Measurements from ENCODE around the gene SDSL. TPM values are rescaled to one million over a fixed set of nuclear protein-coding genes. Genes with fewer than 3 reads are reported as not detected.

SDSL gene
- total RNA-seq, 1 experiment from 2014 or later: 19.9 TPM

DNA sequence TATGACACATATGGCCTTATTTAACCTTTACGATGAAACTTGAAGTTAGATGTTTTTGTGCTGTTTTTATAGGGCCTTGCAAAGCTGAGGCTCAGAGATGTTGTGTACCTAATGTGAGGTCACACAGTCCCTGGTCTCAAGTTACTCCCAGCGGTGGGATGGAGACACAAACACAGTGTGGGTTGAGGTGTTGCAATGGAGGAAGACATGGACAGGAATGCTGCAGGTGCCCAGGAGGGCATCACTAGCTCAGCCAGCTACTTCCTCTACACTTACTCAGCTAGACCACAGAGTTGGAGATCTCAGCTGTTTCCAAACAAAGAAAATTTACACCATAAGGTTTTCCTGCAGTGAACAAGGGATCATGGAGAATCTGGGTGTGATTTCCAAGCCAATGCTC lies 34.0 kb downstream of the SDSL start:
- BruUV-seq (replicated peaks): no TSS peak
- no peaks in the 10 kb centered on the region for H3K9me3 Mint-ChIP-seq (ENCODE audit: low read depth, unreplicated experiment)
- no peak for DNase-seq
- no peaks in the 10 kb centered on the region for H3K36me3 Mint-ChIP-seq (ENCODE audit: insufficient read depth, unreplicated experiment)
- CTCF ChIA-PET: interaction anchor here (0.6 kb wide), 1 partner anchor 622 kb away, joined by 4 read pairs; no protein-coding TSS in a partner anchor
- H3K27ac Mint-ChIP-seq (ENCODE audit: unreplicated experiment): no peak overlapping the region
- intact Hi-C loops (cut with micrococcal nuclease; ENCODE audit: unreplicated experiment): no loop called here
- TF ChIP-seq, protein P1, sequence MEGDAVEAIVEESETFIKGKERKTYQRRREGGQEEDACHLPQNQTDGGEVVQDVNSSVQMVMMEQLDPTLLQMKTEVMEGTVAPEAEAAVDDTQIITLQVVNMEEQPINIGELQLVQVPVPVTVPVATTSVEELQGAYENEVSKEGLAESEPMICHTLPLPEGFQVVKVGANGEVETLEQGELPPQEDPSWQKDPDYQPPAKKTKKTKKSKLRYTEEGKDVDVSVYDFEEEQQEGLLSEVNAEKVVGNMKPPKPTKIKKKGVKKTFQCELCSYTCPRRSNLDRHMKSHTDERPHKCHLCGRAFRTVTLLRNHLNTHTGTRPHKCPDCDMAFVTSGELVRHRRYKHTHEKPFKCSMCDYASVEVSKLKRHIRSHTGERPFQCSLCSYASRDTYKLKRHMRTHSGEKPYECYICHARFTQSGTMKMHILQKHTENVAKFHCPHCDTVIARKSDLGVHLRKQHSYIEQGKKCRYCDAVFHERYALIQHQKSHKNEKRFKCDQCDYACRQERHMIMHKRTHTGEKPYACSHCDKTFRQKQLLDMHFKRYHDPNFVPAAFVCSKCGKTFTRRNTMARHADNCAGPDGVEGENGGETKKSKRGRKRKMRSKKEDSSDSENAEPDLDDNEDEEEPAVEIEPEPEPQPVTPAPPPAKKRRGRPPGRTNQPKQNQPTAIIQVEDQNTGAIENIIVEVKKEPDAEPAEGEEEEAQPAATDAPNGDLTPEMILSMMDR (IDR thresholded peaks at IDR 0.05; ENCODE audit: unreplicated experiment): no peak
- no peaks in the 10 kb centered on the region for H3K4me1 Mint-ChIP-seq (ENCODE audit: low read depth, unreplicated experiment)
- H3K4me3 Mint-ChIP-seq (ENCODE audit: low read depth, unreplicated experiment): no peak overlapping the region
- H3K27me3 Mint-ChIP-seq (ENCODE audit: unreplicated experiment): peaks cover 83% of the 10 kb centered on the region

DNA sequence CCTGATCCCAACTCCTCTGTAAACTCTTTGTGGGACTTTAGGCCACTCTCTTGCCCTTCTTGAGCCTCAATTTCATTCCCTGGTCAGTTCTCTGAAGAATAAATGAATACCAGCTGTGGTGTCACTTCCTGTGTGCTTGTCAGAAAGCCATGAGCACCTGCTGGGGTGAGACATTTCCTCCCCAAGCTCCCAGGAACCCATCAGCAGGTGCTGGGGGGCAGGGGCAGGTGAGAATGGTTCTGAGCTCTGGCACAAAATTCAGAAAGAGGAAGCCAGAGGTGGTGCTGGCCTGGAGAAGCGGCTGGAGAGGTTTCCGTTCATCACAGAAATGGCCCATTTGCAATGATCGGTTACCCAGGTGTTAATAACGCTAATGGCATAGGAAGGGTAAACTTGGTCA lies 34.6 kb downstream of the SDSL start:
- H3K9me3 Mint-ChIP-seq (ENCODE audit: low read depth, unreplicated experiment): no peaks in the 10 kb centered on the region
- no TSS peak for BruUV-seq (replicated peaks)
- intact Hi-C loops (cut with micrococcal nuclease; ENCODE audit: unreplicated experiment): no loop called here
- no peak overlapping the region for H3K4me3 Mint-ChIP-seq (ENCODE audit: low read depth, unreplicated experiment)
- no peaks in the 10 kb centered on the region for H3K36me3 Mint-ChIP-seq (ENCODE audit: insufficient read depth, unreplicated experiment)
- no peak overlapping the region for H3K27ac Mint-ChIP-seq (ENCODE audit: unreplicated experiment)
- H3K27me3 Mint-ChIP-seq (ENCODE audit: unreplicated experiment): peaks cover 87% of the 10 kb centered on the region
- TF ChIP-seq, protein P1 (IDR thresholded peaks at IDR 0.05; ENCODE audit: unreplicated experiment): no peak
- H3K4me1 Mint-ChIP-seq (ENCODE audit: low read depth, unreplicated experiment): no peaks in the 10 kb centered on the region
- CTCF ChIA-PET: no interaction called here
- no peak for DNase-seq

DNA sequence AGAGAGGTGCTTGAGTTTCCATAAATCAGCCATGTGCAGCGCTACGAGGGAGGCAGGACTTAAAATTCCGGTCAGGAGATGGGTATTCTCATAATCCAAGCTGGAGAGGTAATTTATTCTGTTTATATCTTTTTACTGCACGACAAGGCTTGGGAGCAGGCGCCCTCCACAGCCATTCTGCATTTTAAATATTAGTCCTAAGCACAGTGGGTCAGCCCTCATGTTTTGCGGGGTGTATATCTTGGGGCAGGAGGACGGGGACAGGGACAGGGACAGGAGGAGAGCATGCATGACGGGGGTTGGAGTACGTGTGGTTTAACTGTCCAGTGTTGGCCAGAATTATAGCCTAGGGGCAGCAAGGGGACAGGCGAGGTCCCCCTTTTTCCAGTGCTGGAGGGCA lies 35.0 kb downstream of the SDSL start:
- H3K27ac Mint-ChIP-seq (ENCODE audit: unreplicated experiment): no peak overlapping the region
- CTCF ChIA-PET: no interaction called here
- no peak for DNase-seq
- TF ChIP-seq, protein P1 (IDR thresholded peaks at IDR 0.05; ENCODE audit: unreplicated experiment): no peak
- no TSS peak for BruUV-seq (replicated peaks)
- H3K4me1 Mint-ChIP-seq (ENCODE audit: low read depth, unreplicated experiment): no peaks in the 10 kb centered on the region
- no peaks in the 10 kb centered on the region for H3K36me3 Mint-ChIP-seq (ENCODE audit: insufficient read depth, unreplicated experiment)
- intact Hi-C loops (cut with micrococcal nuclease; ENCODE audit: unreplicated experiment): no loop called here
- H3K4me3 Mint-ChIP-seq (ENCODE audit: low read depth, unreplicated experiment): no peak overlapping the region
- peaks cover 87% of the 10 kb centered on the region for H3K27me3 Mint-ChIP-seq (ENCODE audit: unreplicated experiment)
- no peaks in the 10 kb centered on the region for H3K9me3 Mint-ChIP-seq (ENCODE audit: low read depth, unreplicated experiment)

DNA sequence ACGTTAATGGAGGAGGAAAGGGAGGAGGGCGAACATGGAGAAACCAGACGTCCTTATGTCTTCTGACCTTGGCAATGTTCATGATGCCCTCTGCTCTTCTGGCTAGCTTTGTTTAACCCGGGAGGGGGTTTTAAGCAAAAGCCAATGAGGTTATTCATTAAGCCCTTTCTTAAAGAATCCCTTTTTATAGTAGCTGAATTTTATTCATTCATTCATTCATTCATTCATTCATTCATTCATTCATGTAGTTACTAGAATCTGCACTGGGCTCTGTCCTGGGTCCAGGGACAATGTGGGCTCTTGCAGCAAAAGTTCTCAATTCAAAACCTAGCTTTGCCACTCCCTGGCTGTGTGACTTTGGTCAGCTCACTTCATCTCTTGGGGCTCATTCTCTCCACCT lies 35.5 kb downstream of the SDSL start:
- intact Hi-C loops (cut with micrococcal nuclease; ENCODE audit: unreplicated experiment): no loop called here
- TF ChIP-seq, protein P1 (IDR thresholded peaks at IDR 0.05; ENCODE audit: unreplicated experiment): no peak
- H3K36me3 Mint-ChIP-seq (ENCODE audit: insufficient read depth, unreplicated experiment): no peaks in the 10 kb centered on the region
- no peak for DNase-seq
- no peak overlapping the region for H3K27ac Mint-ChIP-seq (ENCODE audit: unreplicated experiment)
- H3K4me1 Mint-ChIP-seq (ENCODE audit: low read depth, unreplicated experiment): no peaks in the 10 kb centered on the region
- H3K27me3 Mint-ChIP-seq (ENCODE audit: unreplicated experiment): peaks cover 87% of the 10 kb centered on the region
- CTCF ChIA-PET: no interaction called here
- BruUV-seq (replicated peaks): no TSS peak
- no peak overlapping the region for H3K4me3 Mint-ChIP-seq (ENCODE audit: low read depth, unreplicated experiment)
- H3K9me3 Mint-ChIP-seq (ENCODE audit: low read depth, unreplicated experiment): no peaks in the 10 kb centered on the region

Data from Calu3 (cell line).